IMR-90 (cell line): ENCODE measurements around the gene MYBL2. TPM values are rescaled to one million over a fixed set of nuclear protein-coding genes. Genes with fewer than 3 reads are reported as not detected.

Source experiments
- ATAC-seq: fragments of 200-7000 bp; cut with Tn5 transposase; 2 replicates; pipeline ENCODE4 v1.9.1; 2020; ENCODE audit warnings: low read depth, mild to moderate bottlenecking, moderate library complexity
- BruUV-seq: library from RNA; stranded (reverse); fragments of 400-500 nt; replicated peaks from 2 replicates; lab custom pipeline; 2021; lab: Mats Ljungman, UMichigan
- CTCF ChIA-PET: fragments of 300-600 bp; formaldehyde crosslinking; extraction: SDS; loops from one replicate; lab custom pipeline; 2021; ENCODE audit warnings: antibody characterized with exemption; lab: Yijun Ruan, JAX
- POLR2A ChIA-PET: fragments of 300-600 bp; sonication (Branson Sonifier 250); formaldehyde crosslinking; loops from one replicate; lab custom pipeline; 2022; ENCODE audit warnings: antibody characterized with exemption; ENCODE audit not compliant: unreplicated experiment; lab: Charles Lee
- DNase-seq: peaks from one replicate; pipeline ENCODE4 v3.0.0; 2013
- H2AFZ ChIP-seq: replicated peaks from 2 replicates; pipeline ENCODE3; 2013; ENCODE audit warnings: low read length, mild to moderate bottlenecking; ENCODE audit not compliant: poor library complexity
- H2AK5ac ChIP-seq: 2 replicates; pipeline ENCODE4 v1.6.1; 2013; ENCODE audit warnings: low read depth, low read length, inconsistent platforms
- H2AK9ac ChIP-seq: replicated peaks from 2 replicates; pipeline ENCODE3; 2013; ENCODE audit warnings: mild to moderate bottlenecking, low read depth, low read length, moderate library complexity; ENCODE audit not compliant: poor library complexity
- H2BK120ac ChIP-seq: 2 replicates; pipeline ENCODE4 v1.6.1; 2013; ENCODE audit warnings: low read depth, low read length, inconsistent platforms
- H2BK15ac ChIP-seq: 3 replicates; pipeline ENCODE4 v1.6.1; 2013; ENCODE audit warnings: low read depth, low read length, inconsistent platforms
- H2BK20ac ChIP-seq: 2 replicates; pipeline ENCODE4 v1.6.1; 2013; ENCODE audit warnings: low read depth, mild to moderate bottlenecking, inconsistent platforms, low read length, moderate library complexity
- H2BK5ac ChIP-seq: 2 replicates; pipeline ENCODE4 v1.6.1; 2013; ENCODE audit warnings: mild to moderate bottlenecking, low read depth, low read length, inconsistent platforms; ENCODE audit not compliant: poor library complexity, severe bottlenecking
- H3K14ac ChIP-seq: replicated peaks from 2 replicates; pipeline ENCODE4 v1.6.1; 2013; ENCODE audit warnings: low read depth, low read length, inconsistent platforms
- H3K18ac ChIP-seq: 2 replicates; pipeline ENCODE4 v1.6.1; 2013; ENCODE audit warnings: low read depth, low read length, control low read depth
- H3K23ac ChIP-seq: 2 replicates; pipeline ENCODE4 v1.6.1; 2013; ENCODE audit warnings: low read depth, low read length, inconsistent platforms
- H3K27ac ChIP-seq: 2 replicates; pipeline ENCODE4 v1.5.1; 2013; ENCODE audit warnings: mild to moderate bottlenecking, control low read depth, low read length; ENCODE audit not compliant: insufficient read depth
- H3K27me3 ChIP-seq: 2 replicates; pipeline ENCODE4 v1.6.1; 2013; ENCODE audit warnings: low read length; ENCODE audit not compliant: control insufficient read depth, insufficient read depth
- H3K36me3 ChIP-seq: 2 replicates; pipeline ENCODE4 v1.6.1; 2013; ENCODE audit warnings: low read length, mixed read lengths; ENCODE audit not compliant: control insufficient read depth, insufficient read depth
- H3K4ac ChIP-seq: 2 replicates; pipeline ENCODE4 v1.6.1; 2013; ENCODE audit warnings: low read depth, low read length, inconsistent platforms
- H3K4me1 ChIP-seq: 2 replicates; pipeline ENCODE4 v1.6.1; 2013; ENCODE audit warnings: low read length, mixed read lengths; ENCODE audit not compliant: control insufficient read depth, insufficient read depth
- H3K4me2 ChIP-seq: 2 replicates; pipeline ENCODE4 v1.6.1; 2013; ENCODE audit warnings: low read depth, mild to moderate bottlenecking, control low read depth, low read length, moderate library complexity
- H3K4me3 ChIP-seq: 2 replicates; pipeline ENCODE4 v1.5.1; 2013; ENCODE audit warnings: low read depth, mild to moderate bottlenecking, control low read depth, low read length, moderate library complexity; ENCODE audit not compliant: insufficient read depth
- H3K56ac ChIP-seq: 2 replicates; pipeline ENCODE4 v1.6.1; 2013; ENCODE audit warnings: low read length, inconsistent platforms; ENCODE audit not compliant: insufficient read depth; ENCODE audit errors: extremely low read depth
- H3K79me1 ChIP-seq, 2 experiments: 2 replicates each; pipeline ENCODE4 v1.6.1; 2013; ENCODE audit warnings: low read length in 2 of 2, inconsistent platforms in 1 of 2, low read depth in 1 of 2
- H3K9ac ChIP-seq: 2 replicates; pipeline ENCODE4 v1.6.1; 2013; ENCODE audit warnings: low read depth, low read length, control low read depth
- H3K9me1 ChIP-seq: 2 replicates; pipeline ENCODE4 v1.6.1; 2013; ENCODE audit warnings: low read length, inconsistent platforms; ENCODE audit not compliant: insufficient read depth
- H3K9me3 ChIP-seq: 2 replicates; pipeline ENCODE4 v1.6.1; 2013; ENCODE audit warnings: low read length; ENCODE audit not compliant: control insufficient read depth, insufficient read depth
- H4K20me1 ChIP-seq: 2 replicates; pipeline ENCODE4 v1.6.1; 2013; ENCODE audit warnings: low read length, inconsistent platforms; ENCODE audit not compliant: insufficient read depth
- H4K5ac ChIP-seq: 2 replicates; pipeline ENCODE4 v1.6.1; 2013; ENCODE audit warnings: mild to moderate bottlenecking, low read depth, low read length, control low read depth
- H4K8ac ChIP-seq, 2 experiments: 2 replicates each; pipeline ENCODE4 v1.6.1; 2013; ENCODE audit warnings: low read depth in 2 of 2, low read length in 2 of 2, control low read depth in 1 of 2, inconsistent platforms in 1 of 2
- H4K91ac ChIP-seq: 2 replicates; pipeline ENCODE4 v1.6.1; 2013; ENCODE audit warnings: low read depth, low read length, inconsistent platforms; ENCODE audit not compliant: insufficient read depth
- SMC3 ChIP-seq: fragments of 150-350 bp; IDR thresholded peaks from 2 replicates; pipeline ENCODE4 v1.6.1; 2016; ENCODE audit warnings: low read depth, mild to moderate bottlenecking, antibody characterized with exemption, low read length, moderate library complexity
- WGBS, 2 experiments: methylation state at CpG; one replicate each; pipeline versions ENCODE4 v1.1.5 to v1.1.7; 2013; ENCODE audit warnings: missing lambda C conversion rate in 2 of 2; ENCODE audit not compliant: insufficient read length in 1 of 2; ENCODE audit errors: extremely low coverage in 2 of 2; 5-methylcytosine and 5-hydroxymethylcytosine counted together
- dilution Hi-C: fragments of 300-500 bp; cut with HindIII; formaldehyde crosslinking; loops from one replicate; pipeline ENCODE4 v1.14.3; 2018; ENCODE audit warnings: low sequenced_read_pairs; ENCODE audit not compliant: unreplicated experiment
- in situ Hi-C: fragments of 300-500 bp; cut with MboI; formaldehyde crosslinking; loops from 3 replicates; pipeline ENCODE4 v1.14.3; 2019; ENCODE audit warnings: low sequenced_read_pairs, inconsistent platforms, mixed read lengths
- intact Hi-C: fragments of 100-400 bp; cut with micrococcal nuclease; formaldehyde crosslinking; loops from 2 replicates; pipeline ENCODE4 v1.10.0; 2022
- polyA plus RNA-seq, 3 experiments: library from polyadenylated mRNA; depleted of rRNA; stranded (reverse); fragments of >200 nt; gene quantifications; 2 replicates each; pipeline ENCODE4 v1.2.3, GENCODE V29; 2012; ENCODE audit warnings: low replicate concordance in 1 of 3
- total RNA-seq: library from RNA; depleted of rRNA; stranded (reverse); fragments of >200 nt; gene quantifications from 2 replicates; pipeline ENCODE4 v1.2.3, GENCODE V29; 2012
- TF ChIP-seq, protein P1 (sequence below): conservative IDR thresholded peaks from 2 replicates; pipeline ENCODE4 v1.5.1; 2012; ENCODE audit warnings: mild to moderate bottlenecking, low read depth, low read length, improper control_type of control experiment

MYBL2 gene
- total and polyA plus RNA-seq, 2 of the 4 experiments (the other 2 are of a cell fraction), result 12.4 to 23.1 TPM

DNA sequence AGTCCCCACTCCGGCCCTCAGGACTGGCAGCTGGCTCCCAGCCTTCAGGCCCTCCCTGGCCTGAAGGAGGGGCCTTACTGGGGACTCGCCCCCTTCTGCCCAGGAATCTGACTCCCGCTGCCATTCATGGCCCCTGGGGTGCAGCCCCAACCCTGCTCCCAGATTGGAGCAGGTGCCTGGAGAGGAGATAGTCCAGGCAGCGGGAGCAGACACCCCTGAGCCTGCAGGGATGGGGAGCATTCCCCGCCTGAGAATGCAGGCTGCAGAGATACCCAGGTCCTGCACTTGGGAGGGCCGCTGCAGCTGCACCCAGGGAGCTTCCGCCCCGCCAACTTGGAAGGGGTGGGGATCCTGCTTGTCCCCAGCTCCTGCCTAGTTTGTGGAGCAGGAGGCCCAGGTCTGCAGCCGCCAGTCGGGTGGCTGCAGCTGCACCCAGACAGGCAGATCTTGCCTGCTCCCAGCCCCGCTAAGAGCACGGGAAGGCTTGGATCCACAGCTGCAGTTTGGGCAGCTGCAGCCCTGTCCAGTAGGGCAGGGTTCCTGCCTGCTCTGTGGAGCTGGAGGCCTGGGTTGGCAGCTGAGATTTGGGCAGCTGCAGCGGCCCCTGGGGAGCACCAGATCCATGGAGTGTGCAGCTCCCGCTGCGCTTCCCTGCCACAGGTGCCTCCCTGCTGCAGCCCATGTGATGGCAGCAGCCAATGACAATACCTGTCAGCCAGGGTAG is 54.7 kb downstream of the MYBL2 start:
- no peaks in the 10 kb centered on the region for H3K9me1 ChIP-seq
- intact Hi-C loops (no loop called here), in situ Hi-C loops (no loop called here), dilution Hi-C loops (no loop called here)
- no peak overlapping the region for H2BK120ac ChIP-seq
- no peak overlapping the region for H3K27ac ChIP-seq
- DNase-seq (no peak), ATAC-seq (0 out of 2 replicates have a peak, but pooled peaks have one; percentile 12)
- H3K18ac ChIP-seq, result no peak overlapping the region
- ChIA-PET POLR2A (interaction anchor here (0.6 kb wide), 1 partner anchor 624 kb away, joined by 3 read pairs; no protein-coding TSS in a partner anchor), CTCF (no interaction called here)
- no peak overlapping the region for H2AK9ac ChIP-seq
- H3K9me3 ChIP-seq, result peaks cover 3% of the 10 kb centered on the region
- peaks cover 12% of the 10 kb centered on the region for H3K4me1 ChIP-seq
- H3K27me3 ChIP-seq, result no peaks in the 10 kb centered on the region
- H3K79me1 ChIP-seq, result no peaks in the 10 kb centered on the region
- no peak overlapping the region for H3K23ac ChIP-seq
- no peaks in the 10 kb centered on the region for H3K36me3 ChIP-seq
- H3K4me3 ChIP-seq, result no peak overlapping the region
- no peak overlapping the region for H4K91ac ChIP-seq
- H3K4me2 ChIP-seq, result no peak overlapping the region
- BruUV-seq, result no TSS peak
- H3K14ac ChIP-seq, result no peak overlapping the region
- WGBS, 2 experiments, result 45% methylated on average over 9 of the region's 15 CpGs; no CpG with 5 or more reads in 1 of the 2 experiments
- no peak overlapping the region for H2AK5ac ChIP-seq
- H3K4ac ChIP-seq, result no peak overlapping the region
- H2AFZ ChIP-seq, result no peak overlapping the region
- H3K56ac ChIP-seq, result no peak overlapping the region
- no peak overlapping the region for H3K9ac ChIP-seq
- no peak overlapping the region for H2BK5ac ChIP-seq
- no peak overlapping the region for H4K5ac ChIP-seq
- no peaks in the 10 kb centered on the region for H4K20me1 ChIP-seq
- no peak overlapping the region for H4K8ac ChIP-seq
- no peak overlapping the region for H2BK20ac ChIP-seq
- no peak overlapping the region for H2BK15ac ChIP-seq
- TF ChIP-seq, protein P1, sequence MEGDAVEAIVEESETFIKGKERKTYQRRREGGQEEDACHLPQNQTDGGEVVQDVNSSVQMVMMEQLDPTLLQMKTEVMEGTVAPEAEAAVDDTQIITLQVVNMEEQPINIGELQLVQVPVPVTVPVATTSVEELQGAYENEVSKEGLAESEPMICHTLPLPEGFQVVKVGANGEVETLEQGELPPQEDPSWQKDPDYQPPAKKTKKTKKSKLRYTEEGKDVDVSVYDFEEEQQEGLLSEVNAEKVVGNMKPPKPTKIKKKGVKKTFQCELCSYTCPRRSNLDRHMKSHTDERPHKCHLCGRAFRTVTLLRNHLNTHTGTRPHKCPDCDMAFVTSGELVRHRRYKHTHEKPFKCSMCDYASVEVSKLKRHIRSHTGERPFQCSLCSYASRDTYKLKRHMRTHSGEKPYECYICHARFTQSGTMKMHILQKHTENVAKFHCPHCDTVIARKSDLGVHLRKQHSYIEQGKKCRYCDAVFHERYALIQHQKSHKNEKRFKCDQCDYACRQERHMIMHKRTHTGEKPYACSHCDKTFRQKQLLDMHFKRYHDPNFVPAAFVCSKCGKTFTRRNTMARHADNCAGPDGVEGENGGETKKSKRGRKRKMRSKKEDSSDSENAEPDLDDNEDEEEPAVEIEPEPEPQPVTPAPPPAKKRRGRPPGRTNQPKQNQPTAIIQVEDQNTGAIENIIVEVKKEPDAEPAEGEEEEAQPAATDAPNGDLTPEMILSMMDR, result no peak
- TF ChIP-seq SMC3, result no peak
